IPS-15b (cell line): Measurements from ENCODE around the gene PTTG2.

Source experiments
- H3K27me3 ChIP-seq: one replicate; pipeline ENCODE4 v1.6.1; 2013; ENCODE audit warnings: low read length; ENCODE audit not compliant: control insufficient read depth, insufficient read depth
- H3K36me3 ChIP-seq: one replicate; pipeline ENCODE4 v1.6.1; 2013; ENCODE audit warnings: low read length; ENCODE audit not compliant: control insufficient read depth, insufficient read depth
- H3K4me1 ChIP-seq: one replicate; pipeline ENCODE4 v1.6.1; 2013; ENCODE audit warnings: mild to moderate bottlenecking, low read length; ENCODE audit not compliant: control insufficient read depth, insufficient read depth
- H3K4me3 ChIP-seq: one replicate; pipeline ENCODE4 v1.5.1; 2013; ENCODE audit warnings: low read depth, low read length
- H3K9ac ChIP-seq: one replicate; pipeline ENCODE4 v1.6.1; 2013; ENCODE audit warnings: low read depth, mild to moderate bottlenecking, low read length
- H3K9me3 ChIP-seq: one replicate; pipeline ENCODE4 v1.6.1; 2013; ENCODE audit warnings: mild to moderate bottlenecking, low read length; ENCODE audit not compliant: control insufficient read depth, insufficient read depth

The PTTG2 gene

GRCh38 chr4:37977471-37978247 lies 17.5 kb downstream of the PTTG2 start:
- Histone ChIP-seq H3K4me1 (peaks cover 28% of the 10 kb centered on the region), H3K4me3 (peak overlapping the region; percentile 66), H3K9ac (no peak overlapping the region)

GRCh38 chr4:37978248-37978924 lies 18.2 kb downstream of the PTTG2 start:
- Histone ChIP-seq H3K4me1 (peaks cover 28% of the 10 kb centered on the region), H3K27me3 (no peaks in the 10 kb centered on the region), H3K9ac (no peak overlapping the region), H3K36me3 (no peaks in the 10 kb centered on the region), H3K9me3 (no peaks in the 10 kb centered on the region), H3K4me3 (peak overlapping the region; percentile 66)

More at GRCh38 chr4:37977471-37978247, 17.5 kb downstream of the PTTG2 start:
- Histone ChIP-seq H3K36me3 (no peaks in the 10 kb centered on the region), H3K9me3 (no peaks in the 10 kb centered on the region), H3K27me3 (no peaks in the 10 kb centered on the region)

GRCh38 chr4:37980246-37980645 lies 20.0 kb downstream of the PTTG2 start:
- no peaks in the 10 kb centered on the region for H3K9me3 ChIP-seq
- H3K36me3 ChIP-seq = no peaks in the 10 kb centered on the region
- H3K27me3 ChIP-seq = no peaks in the 10 kb centered on the region
- no peak overlapping the region for H3K4me3 ChIP-seq
- H3K4me1 ChIP-seq = peaks cover 28% of the 10 kb centered on the region
- no peak overlapping the region for H3K9ac ChIP-seq

GRCh38 chr4:37981425-37981824 lies 21.2 kb downstream of the PTTG2 start:
- Histone ChIP-seq H3K4me1 (peaks cover 25% of the 10 kb centered on the region), H3K4me3 (no peak overlapping the region), H3K9ac (no peak overlapping the region), H3K36me3 (no peaks in the 10 kb centered on the region), H3K27me3 (no peaks in the 10 kb centered on the region), H3K9me3 (no peaks in the 10 kb centered on the region)

GRCh38 chr4:37981844-37982720 lies 21.9 kb downstream of the PTTG2 start:
- H3K27me3 ChIP-seq = no peaks in the 10 kb centered on the region
- no peak overlapping the region for H3K4me3 ChIP-seq
- peaks cover 24% of the 10 kb centered on the region for H3K4me1 ChIP-seq
- H3K9ac ChIP-seq = no peak overlapping the region
- no peaks in the 10 kb centered on the region for H3K36me3 ChIP-seq
- no peaks in the 10 kb centered on the region for H3K9me3 ChIP-seq

- H3K4me1 ChIP-seq = peaks cover 26% of the 10 kb centered on the region
- no peaks in the 10 kb centered on the region for H3K36me3 ChIP-seq
- no peaks in the 10 kb centered on the region for H3K27me3 ChIP-seq
- no peak overlapping the region for H3K9ac ChIP-seq
- no peak overlapping the region for H3K4me3 ChIP-seq
- H3K9me3 ChIP-seq = no peaks in the 10 kb centered on the region
These were observed 22.5 kb downstream of the PTTG2 start for GRCh38 chr4:37982736-37983135.

- H3K9ac ChIP-seq = no peak overlapping the region
These were observed 23.8 kb downstream of the PTTG2 start for GRCh38 chr4:37983951-37984350.

GRCh38 chr4:37985730-37986275 lies 25.6 kb downstream of the PTTG2 start:
- Histone ChIP-seq H3K36me3 (no peaks in the 10 kb centered on the region), H3K4me1 (peaks cover 44% of the 10 kb centered on the region), H3K9ac (no peak overlapping the region), H3K9me3 (no peaks in the 10 kb centered on the region), H3K4me3 (no peak overlapping the region), H3K27me3 (no peaks in the 10 kb centered on the region)

More at GRCh38 chr4:37983951-37984350, 23.8 kb downstream of the PTTG2 start:
- no peaks in the 10 kb centered on the region for H3K27me3 ChIP-seq
- no peaks in the 10 kb centered on the region for H3K9me3 ChIP-seq
- H3K4me3 ChIP-seq = no peak overlapping the region
- peaks cover 36% of the 10 kb centered on the region for H3K4me1 ChIP-seq
- H3K36me3 ChIP-seq = no peaks in the 10 kb centered on the region

GRCh38 chr4:37988670-37989069 lies 28.5 kb downstream of the PTTG2 start:
- no peaks in the 10 kb centered on the region for H3K9me3 ChIP-seq
- H3K9ac ChIP-seq = no peak overlapping the region
- H3K4me3 ChIP-seq = no peak overlapping the region
- H3K4me1 ChIP-seq = peaks cover 28% of the 10 kb centered on the region
- no peaks in the 10 kb centered on the region for H3K27me3 ChIP-seq
- H3K36me3 ChIP-seq = no peaks in the 10 kb centered on the region

GRCh38 chr4:37989398-37990260 lies 29.4 kb downstream of the PTTG2 start:
- H3K36me3 ChIP-seq = no peaks in the 10 kb centered on the region
- H3K4me3 ChIP-seq = no peak overlapping the region
- no peak overlapping the region for H3K9ac ChIP-seq

More at GRCh38 chr4:37989398-37990260, 29.4 kb downstream of the PTTG2 start:
- no peaks in the 10 kb centered on the region for H3K27me3 ChIP-seq
- H3K4me1 ChIP-seq = peaks cover 34% of the 10 kb centered on the region
- no peaks in the 10 kb centered on the region for H3K9me3 ChIP-seq
